NOMO-1 treated with DMSO at 0.1 percent for 48 hours (cell line): ENCODE results near the gene NFIA.
A peak's percentile ranks its signal among the peaks of the same experiment; 100 is the strongest.

ENCODE experiments used
- DNase-seq: peaks from one replicate; lab custom pipeline; 2025; ENCODE audit not compliant: unreplicated experiment; lab: John Stamatoyannopoulos, UW

The NFIA gene

DNA sequence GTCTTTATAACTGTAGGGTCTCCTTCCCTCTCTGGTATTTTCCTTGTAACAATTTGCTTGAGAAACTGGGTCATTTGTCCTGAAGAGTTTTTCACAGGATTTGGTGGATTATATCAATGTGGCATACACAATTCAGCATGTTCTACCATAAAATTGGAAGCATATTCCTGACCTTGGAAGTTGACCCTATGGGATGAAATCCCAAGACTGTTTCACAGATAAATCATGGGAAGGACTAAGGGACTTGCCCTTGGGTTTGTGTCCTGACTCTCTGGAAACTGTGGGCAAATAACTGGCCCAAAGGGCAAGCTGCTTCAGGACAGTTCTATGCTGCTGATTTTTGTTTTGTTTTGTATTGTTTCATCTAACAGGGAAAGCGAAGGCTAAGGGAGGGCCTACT is 387.0 kb downstream of the NFIA start:
- no peak for DNase-seq

DNA sequence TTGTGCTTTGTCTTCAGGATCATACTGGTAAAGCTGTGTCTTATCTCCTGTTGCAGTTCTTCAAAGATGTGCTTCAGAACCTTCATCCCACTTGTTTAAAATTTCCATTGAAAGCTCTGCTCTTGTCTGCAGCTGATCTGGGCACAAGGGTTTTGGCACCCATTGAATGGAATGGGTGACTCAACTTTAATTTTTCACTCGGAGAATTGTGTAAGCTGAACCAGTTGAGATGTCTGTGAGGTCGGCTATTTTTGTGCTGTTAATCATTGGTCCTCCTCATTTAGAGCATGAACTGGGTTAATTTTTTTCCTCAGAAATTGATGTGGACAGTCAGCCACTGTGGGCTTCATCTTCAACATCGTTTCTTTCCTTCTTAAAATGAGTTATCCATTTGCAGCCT is 390.5 kb downstream of the NFIA start:
- DNase-seq = no peak

DNA sequence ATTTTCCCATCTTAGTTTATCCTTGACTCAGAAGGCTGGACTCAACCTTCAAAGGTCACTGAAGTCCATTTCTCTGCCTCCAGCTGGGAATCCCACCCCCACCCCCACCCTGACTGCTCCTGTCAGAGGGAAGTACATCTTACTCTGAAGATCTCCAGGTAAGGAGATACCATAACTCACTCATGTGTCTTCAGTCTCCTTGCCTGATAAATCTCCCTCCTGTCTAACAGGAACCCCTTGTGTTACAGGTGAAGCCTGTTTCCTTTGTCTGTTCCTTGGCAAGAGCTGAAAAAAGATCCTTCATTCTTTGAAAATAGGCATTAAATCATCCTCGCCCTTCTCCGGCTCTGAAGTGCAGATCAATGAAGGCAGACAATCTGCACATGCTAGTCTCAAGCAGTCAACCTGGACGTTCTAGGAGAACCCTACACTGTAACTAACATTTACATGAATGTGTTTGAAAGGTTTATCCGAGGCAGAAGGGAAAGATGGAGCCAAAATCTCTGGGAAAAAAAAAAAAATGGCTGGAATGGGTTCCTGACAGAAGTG is 392.0 kb downstream of the NFIA start:
- no peak for DNase-seq

DNA sequence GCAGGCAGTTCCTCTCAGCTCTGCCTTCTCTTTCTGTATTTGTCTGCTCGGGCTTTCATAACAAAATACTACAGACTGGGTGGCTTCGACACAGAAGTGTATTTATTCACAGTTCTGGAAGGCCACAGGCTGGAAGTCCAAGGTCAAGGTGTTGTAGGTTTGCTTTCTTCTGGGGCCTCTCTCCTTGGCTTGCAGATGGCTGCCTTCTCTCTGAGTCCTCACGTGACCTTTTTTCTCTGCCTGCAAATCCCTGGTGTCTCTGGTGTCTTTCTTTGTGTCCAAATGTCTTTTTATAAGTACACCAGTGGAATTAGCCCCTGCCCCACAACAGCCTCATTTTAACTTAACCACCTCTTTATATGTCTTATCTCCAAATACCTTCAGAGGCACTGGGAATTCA is 392.6 kb downstream of the NFIA start:
- no peak for DNase-seq

DNA sequence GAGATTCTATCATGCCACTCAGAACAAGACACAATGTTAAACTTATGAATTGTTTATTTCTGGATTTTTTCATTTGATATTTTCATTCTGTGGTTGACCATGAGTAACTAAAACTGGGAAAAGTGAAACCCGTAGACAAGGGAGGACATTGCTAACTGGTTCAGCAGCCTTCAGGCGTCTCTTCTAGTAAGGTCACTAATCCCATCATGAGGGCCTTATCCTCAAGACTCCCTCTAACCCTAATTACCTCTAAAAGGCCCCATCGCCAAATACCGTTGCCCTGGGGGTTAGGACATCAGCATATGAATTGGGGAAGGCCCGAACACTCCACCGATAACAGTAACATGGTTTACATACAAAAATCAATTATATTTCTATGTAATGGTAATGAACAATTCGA is 394.9 kb downstream of the NFIA start:
- no peak for DNase-seq

DNA sequence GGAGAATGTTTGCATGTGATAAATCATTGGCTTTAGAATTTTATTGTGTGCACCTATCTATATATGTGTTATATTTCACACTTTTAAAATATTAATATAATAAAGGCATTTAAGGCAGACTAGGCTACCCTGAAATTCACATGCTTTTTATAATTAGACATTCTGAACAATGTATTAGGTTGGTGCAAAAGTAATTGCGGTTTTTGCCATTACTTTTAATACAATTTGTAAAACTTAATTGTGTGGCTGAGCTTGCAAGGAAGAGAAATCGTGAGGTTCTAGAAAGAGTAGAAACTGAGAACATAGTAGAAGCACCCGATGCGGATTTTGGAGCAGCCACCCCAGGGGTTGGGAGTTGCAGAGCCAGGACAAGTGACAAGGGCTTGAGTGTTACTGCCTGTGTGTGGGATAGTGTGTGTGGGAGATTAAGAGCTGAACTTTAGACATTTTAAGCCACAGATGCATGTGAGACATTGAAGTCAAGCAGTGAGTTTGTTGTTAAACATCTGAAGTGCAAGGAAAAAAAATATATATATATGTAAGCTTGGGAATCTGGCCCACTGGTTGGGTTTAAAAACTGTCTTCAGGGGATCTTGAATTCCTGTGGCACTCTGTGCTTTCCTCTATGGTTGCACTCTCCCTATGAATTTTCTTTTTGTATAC is 398.0 kb downstream of the NFIA start:
- no peak for DNase-seq

DNA sequence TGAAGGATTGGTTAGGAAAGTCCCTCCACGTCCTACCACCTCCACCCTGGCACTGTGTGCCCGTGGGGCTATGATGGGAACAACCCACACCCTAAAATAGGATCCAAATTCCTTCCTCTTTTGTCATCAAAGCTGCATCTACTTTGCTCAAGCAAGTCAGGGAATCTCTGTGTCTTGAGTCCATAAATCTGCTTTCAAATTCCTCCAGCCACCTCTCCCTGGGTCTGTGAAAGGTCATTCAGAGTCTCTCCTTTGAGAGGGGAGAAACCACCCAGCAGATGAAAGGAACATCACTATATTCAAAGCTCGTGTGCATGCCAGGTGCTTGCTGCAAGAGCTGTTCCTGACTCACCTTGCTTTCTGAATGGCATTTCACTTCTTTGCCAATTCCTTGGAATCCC is 399.0 kb downstream of the NFIA start:
- DNase-seq = no peak

DNA sequence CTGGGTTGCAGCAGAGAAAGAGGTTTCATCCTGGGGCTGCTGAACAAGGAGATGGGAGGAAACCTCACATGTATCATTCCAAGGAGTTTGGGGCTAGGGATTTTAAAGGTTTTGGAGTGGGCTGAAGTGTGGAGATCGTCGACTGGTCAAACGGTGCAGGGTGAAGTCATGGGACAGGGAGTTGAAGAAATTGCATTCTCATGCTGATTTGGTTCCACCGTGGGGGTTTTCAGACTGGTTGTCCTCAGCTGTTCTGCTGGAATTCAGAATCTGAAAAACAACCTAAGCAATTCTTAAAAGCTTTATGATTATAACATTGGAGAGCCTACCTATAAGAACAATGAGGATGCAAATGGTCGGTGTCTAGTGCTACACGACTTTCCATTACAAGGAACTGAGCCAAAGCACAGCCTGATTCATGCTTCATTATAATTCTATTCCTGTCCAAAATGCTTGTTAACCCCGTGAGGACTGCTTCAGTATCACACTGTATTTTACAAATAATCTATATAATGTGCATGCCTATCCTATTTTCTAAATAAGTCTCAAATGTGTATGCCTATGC is 399.9 kb downstream of the NFIA start:
- DNase-seq = no peak

DNA sequence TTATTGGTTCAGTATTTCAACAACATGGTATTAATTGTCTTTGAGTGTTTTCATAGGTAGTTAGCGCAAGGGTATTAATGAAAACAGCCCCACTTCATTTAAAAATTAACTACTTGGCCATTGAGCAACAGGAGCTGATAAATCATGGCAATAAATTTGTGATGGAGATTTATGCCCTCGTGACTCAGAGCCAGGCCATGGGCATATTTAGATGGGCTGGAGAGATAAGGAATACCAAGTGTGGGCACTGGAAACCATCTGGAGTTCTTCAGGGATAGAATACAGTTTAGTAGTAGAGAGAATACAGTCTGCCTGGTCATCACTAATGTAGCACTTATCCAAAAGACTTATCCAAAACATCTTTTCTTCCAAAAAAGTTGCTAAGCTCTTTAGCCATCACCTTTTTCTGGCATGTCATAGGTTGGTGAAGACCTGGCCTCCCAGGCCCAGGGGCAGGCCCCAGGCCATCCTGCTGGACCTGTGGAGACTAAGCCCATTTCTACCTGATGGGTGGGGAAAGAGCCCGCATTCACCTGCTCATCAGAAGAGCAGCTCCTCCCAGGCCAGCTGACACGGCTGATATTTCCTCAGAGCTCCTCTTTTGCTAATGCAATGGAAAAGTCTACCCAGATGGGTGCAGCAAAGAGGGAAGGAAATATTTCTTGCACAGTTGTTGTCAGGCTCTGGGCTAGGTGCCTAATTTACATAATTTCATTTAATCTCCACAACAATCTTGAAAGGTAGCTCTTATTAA is 404.6 kb downstream of the NFIA start:
- no peak for DNase-seq

DNA sequence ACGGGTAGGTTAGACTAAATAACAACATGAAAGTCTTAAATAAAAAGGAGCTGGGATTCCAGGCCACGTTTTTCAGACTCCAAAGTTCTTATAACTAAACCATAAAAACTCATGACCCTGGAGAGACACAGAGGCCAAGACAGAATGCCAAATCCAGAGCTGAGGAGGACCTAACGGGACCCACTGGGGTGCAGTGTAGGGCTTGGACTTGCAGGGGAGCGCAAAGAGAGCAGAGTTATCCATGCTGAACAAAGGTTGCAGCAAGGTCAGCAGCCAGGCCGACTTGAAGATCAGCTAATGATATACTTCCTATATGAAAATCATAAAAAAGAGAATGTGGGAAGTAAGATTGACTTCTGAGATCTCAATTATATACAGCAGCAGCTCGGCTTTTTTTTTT is 405.4 kb downstream of the NFIA start:
- peak; percentile 42 for DNase-seq

DNA sequence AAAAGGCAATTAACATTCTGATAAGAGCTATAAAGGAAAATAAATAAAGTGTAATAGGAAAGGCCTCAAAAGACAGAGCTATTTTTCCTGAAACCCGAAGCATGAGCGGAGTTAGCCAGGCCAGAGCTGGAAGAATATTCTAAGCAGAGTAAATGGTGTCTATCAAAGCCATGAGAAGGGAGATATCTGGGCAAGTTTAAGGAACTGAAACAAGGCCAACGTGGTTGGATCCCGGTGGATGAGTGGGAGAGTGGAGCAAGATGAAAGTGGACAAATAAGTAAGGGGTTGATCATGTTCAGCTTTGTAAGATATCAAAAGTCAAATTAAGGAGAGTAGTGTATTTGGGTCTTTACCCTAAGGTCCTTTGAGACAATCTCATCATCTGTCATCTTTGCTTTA is 408.6 kb downstream of the NFIA start:
- DNase-seq = no peak

DNA sequence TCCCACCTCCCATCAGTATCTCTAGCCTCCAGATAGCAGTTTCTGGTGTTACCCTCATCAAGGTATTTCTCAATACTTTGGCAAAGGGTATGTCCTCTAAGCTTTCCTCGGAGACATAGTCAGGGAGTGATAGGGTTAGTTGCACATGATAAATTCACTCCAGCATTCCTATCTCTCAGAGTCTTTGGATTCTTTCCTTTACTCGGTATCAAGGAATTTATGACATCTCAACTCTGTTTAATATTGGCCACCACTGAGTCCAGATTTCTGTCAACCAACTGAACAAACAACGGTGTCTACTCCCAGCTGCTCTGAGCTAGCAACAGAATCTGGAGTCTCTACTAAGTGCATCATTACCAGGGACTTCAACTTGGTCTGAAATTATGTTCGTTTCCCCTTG is 409.1 kb downstream of the NFIA start:
- no peak for DNase-seq

DNA sequence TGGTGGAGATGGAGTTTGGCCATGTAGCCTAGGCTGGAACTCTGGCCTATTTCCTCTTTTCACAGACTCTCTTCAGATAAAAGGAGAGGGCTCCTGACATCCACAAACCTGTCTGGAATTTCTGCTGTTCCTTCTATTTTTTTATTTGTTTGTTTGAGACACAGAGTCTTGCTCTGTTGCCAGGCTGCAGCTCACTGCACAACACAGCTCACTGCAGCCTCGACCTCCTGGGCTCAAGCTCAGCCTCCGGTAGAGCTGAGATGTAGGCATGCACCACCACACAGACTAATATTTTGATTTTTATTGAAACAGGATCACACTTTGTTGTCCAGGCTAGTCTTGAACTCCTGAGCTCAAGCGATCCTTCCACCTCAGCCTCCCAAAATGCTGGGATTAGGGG is 411.6 kb downstream of the NFIA start:
- no peak for DNase-seq

DNA sequence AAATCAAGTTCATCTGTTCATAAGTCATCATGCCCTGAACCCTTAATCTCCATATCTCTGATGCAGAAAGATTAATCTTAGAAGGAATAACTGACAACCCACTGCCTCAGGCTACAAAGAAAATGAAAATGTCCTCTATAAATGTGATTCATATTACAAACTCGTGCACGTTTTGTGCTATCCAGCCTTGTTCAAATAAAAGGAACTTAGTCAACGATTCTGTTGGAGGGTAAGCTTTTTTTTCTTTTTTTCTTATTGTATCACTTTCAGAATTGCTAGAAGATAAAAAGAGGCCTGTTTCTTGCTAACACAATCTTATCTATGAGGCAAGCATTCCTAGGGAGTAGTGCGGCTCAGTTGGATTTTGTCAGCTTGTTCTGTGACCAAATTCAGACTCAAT is 414.1 kb downstream of the NFIA start:
- DNase-seq = no peak

DNA sequence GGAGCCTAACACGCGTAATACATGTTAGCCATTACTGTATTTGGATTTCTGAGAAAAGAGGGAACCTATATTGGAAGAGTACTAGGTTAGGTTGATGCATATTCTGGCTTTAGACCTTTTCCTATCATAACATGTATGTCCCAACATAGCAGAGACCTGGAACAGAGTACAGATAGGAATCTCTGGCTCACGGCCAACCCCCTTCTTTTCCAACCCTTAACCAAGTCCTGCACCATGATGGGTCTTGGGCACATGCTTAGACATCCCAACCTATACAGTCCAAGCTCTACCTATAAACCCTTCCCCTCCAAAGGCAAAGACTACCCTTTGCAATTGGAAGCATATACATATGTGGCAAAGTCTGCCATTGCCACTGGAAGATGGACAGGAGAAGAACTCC is 414.7 kb downstream of the NFIA start:
- DNase-seq = no peak

DNA sequence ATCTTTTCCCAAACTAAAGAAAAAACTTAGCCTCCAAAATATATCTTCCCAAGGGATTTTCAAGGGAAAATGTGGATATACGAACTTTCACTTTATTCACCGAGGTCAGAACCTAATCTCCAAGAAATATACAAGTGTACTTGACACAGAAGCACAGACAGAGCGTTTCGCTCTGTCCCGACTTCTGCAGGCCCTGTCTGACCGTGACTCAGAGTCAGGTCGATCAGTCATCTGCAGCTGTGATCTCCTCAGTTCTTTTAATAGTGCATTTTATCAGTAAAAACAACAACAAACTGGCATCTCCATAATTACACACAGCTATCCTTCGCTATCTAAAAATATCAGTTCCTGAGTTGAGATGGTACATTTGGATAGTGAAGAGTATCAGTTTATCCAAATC is 416.0 kb downstream of the NFIA start:
- DNase-seq = no peak

DNA sequence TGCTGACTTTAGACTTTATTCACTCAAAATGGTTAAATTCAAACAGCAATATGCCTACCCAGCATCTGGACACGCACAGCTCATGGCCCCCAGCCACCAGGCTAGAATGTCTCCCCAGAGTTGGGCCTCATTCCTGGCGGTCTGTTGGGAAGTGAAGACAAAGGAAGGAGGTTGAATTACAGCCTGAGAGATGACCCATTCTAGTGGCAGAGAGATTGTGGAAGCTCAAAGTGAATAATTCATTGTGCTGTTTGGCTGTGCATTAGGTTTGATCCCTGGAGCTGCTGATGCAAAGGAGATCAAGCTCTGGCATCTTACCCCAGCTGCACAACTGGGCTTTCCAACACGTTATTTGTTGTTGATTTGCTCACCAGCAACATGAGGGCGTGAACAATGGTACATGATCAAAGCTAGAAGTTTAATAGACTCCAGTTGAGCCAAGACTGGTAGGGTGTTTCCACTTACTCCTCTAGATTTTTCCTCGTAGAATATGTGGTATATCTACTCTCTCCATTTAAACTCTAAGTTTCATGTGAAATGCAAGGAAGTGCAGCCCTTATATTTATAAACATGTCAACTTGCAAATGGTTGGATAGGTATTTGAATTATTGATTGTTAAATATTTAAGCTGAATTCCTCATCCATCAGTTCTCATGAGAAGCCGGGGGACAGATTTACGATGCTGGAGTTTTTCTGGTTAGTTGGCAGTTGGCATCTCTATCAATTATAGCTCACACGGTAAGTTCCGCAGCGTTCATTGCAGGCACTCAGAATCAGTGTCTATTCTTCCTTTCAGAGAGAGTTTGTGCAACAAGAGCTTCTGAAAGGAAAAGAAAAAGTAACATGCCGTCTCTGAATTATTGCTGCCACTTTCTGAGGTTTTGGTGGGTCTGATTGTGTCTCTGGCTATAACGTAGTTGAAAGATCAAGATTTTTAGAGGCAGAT is 419.9 kb downstream of the NFIA start:
- peak; percentile 47 for DNase-seq

DNA sequence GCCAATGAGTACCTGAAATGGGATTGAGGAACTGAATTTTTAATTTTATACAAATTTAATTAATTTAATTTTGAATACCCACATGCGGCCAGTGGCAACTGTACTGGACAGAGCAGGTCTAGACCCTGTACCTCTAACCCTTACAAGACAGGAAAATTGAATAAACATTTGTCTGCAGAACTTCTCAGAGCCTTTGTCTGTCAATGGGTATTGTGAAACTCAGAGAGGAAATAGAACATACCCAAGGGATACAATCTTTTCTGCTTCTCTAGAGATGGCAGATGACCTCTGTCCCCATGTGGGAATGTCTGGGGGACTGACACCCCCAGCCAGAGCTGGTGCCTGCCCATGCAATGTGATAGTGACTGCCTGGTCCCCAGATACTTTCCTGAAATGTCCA is 421.9 kb downstream of the NFIA start:
- no peak for DNase-seq

DNA sequence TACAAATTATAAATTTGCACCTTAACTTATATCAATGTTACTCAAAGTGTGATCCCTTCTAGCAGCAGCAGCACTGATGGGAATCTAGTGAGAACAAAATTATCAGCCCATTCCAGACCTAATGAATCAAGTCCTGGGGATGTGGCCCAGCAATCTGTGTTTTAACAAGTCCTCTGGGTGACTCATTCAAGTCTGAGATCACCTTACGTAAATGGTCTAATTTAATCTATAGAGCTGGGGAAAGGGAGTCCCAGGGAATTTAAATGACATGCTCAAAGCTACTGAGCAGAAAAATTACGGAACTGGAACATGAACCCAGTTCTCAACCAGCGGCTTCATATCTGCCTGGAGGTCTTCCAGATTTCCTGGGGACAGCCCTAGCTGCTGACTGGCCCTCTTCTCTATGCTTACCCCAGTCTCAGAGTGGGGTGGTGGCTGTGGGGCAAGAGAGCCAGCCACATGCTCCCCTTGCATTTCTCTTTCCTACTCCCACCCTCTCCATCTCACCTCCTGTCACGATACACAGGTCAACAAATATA is 422.6 kb downstream of the NFIA start:
- DNase-seq = no peak

DNA sequence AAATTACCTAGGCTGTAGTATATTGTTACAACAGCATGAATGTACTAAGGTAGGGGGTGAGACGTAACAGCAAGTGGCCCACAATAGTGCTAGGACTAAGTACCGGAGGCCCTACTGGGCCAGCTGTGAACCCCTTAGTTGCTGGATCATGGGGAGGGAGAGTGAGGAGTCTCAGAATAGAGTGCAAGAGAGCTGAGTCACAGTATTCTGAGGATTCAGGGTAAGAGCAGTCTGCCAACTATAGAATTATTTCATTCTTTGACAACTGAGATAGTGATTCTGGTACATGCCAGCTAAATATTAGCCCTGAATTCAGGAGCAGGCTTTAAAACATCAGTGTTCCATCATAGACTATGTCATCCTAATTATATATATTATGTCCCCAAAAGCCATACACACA is 423.9 kb downstream of the NFIA start:
- no peak for DNase-seq

DNA sequence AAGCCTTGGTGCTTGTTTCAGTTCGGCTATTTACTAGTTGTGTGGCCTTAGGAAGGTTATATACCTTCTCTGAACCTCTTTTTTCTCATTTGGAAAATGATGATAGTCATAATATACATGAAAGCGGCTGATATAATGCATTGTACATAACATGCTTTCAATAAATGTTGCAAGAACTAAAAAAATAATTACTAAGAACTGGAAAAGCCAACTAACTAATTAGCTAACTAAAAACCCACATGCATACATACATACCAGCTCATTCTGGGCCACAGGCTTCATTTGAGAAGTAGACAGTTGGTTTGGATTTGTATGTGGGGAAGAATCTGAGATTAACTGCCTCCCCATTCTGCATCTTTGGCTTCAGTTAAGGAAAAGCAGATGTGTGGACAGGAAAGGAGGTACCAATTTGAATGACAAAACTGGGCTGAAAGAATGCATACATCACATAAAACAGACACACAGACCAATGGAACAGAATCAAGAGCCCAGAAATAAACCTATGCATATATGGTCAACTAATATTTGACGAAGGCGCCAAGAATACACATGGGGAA is 424.7 kb downstream of the NFIA start:
- no peak for DNase-seq
